ENCODE results near the gene CCDC154. TPM values are rescaled to one million over a fixed set of nuclear protein-coding genes. Genes with fewer than 3 reads are reported as not detected.

The CCDC154 gene
- total and polyA plus RNA-seq, 2 of the 4 experiments (the other 2 are of a cell fraction), result 0.09 TPM; not detected in 1

DNA sequence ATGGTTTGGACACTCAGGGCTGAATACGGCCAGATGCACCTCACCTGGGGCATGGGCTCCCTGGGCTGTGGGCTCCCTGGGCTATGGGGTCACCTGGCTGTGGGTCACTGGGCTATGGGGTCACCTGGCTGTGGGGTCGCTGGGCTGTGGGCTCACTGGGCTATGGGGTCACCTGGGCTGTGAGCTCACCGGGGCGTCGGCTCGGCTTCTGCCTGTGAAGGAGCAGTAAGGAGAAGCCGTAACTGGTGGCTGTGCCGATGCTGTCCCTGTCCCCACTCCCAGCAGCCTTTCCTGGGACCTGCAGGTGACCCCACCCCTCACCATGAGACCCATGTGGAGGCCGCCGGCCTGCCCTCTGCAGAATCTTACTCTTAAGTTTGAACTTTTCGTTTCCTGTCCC, 15.3 kb downstream of the CCDC154 start:
- in situ Hi-C loops (cut with MboI; ENCODE audit: low sequenced_read_pairs), result no loop called here
- H3K4me2 ChIP-seq (ENCODE audit: low read depth, low read length), result no peak overlapping the region
- H3K9ac ChIP-seq (ENCODE audit: low read depth, low read length), result no peak overlapping the region
- no TSS peak for BruUV-seq (replicated peaks)
- H3K23ac ChIP-seq (ENCODE audit: low read depth, low read length), result no peak overlapping the region
- H3K18ac ChIP-seq (ENCODE audit: low read depth, low read length), result no peak overlapping the region
- no peak overlapping the region for H3K4me3 ChIP-seq (ENCODE audit: insufficient read depth, low read depth, low read length)
- intact Hi-C loops (cut with micrococcal nuclease), result loop anchor here (10.0 kb wide), 1 partner anchor 46 kb away; the partner anchor contains the start of gene CLCN7
- H4K8ac ChIP-seq (ENCODE audit: low read depth in 2 of 2, low read length in 2 of 2), result no peak overlapping the region
- H3K36me3 ChIP-seq (ENCODE audit: control insufficient read depth, insufficient read depth, low read length), result no peaks in the 10 kb centered on the region
- no peak overlapping the region for H2AFZ ChIP-seq (replicated peaks; ENCODE audit: low read length, poor library complexity)
- no peak overlapping the region for H2AK9ac ChIP-seq (replicated peaks; ENCODE audit: low read depth, low read length, poor library complexity)
- H4K91ac ChIP-seq (ENCODE audit: insufficient read depth, low read depth, low read length), result no peak overlapping the region
- no peak overlapping the region for H2BK15ac ChIP-seq (ENCODE audit: low read depth, low read length)
- no peak overlapping the region for H3K14ac ChIP-seq (replicated peaks; ENCODE audit: low read depth, low read length)
- ATAC-seq (ENCODE audit: low read depth) (no peak), DNase-seq (no peak)
- H4K20me1 ChIP-seq (ENCODE audit: insufficient read depth, low read length), result no peaks in the 10 kb centered on the region
- no peaks in the 10 kb centered on the region for H3K9me3 ChIP-seq (ENCODE audit: control insufficient read depth, insufficient read depth, low read length)
- no peak overlapping the region for H3K4ac ChIP-seq (ENCODE audit: low read depth, low read length)
- H3K9me1 ChIP-seq (ENCODE audit: insufficient read depth, low read length), result no peaks in the 10 kb centered on the region
- no peak overlapping the region for H2BK120ac ChIP-seq (ENCODE audit: low read depth, low read length)
- no peak for TF ChIP-seq NFE2L2 (IDR thresholded peaks at IDR 0.05; ENCODE audit: low read depth, low read length)
- TF ChIP-seq SMC3 (IDR thresholded peaks at IDR 0.05; ENCODE audit: low read depth, low read length), result no peak
- no peak for TF ChIP-seq RFX5 (IDR thresholded peaks at IDR 0.05; ENCODE audit: low read depth, low read length)
- no peak for TF ChIP-seq MAFK (IDR thresholded peaks at IDR 0.05; ENCODE audit: low read depth, low read length)
- TF ChIP-seq FOS (IDR thresholded peaks at IDR 0.05; ENCODE audit: low read depth, low read length), result no peak
- TF ChIP-seq RAD21 (IDR thresholded peaks at IDR 0.05; ENCODE audit: low read length), result no peak
- TF ChIP-seq CEBPB (IDR thresholded peaks at IDR 0.05; ENCODE audit: low read depth, low read length), result no peak
- no peak for TF ChIP-seq POLR2A (IDR thresholded peaks at IDR 0.05; ENCODE audit: low read depth, low read length)
- no peak for TF ChIP-seq BHLHE40 (IDR thresholded peaks at IDR 0.05; ENCODE audit: low read depth, low read length)
- no peak for TF ChIP-seq MXI1 (IDR thresholded peaks at IDR 0.05; ENCODE audit: borderline replicate concordance, low read depth, low read length)
- TF ChIP-seq MAZ (IDR thresholded peaks at IDR 0.05; ENCODE audit: borderline replicate concordance, low read depth, low read length), result no peak
- TF ChIP-seq RCOR1 (IDR thresholded peaks at IDR 0.05; ENCODE audit: insufficient replicate concordance, low read length), result no peak
- TF ChIP-seq, protein P1, sequence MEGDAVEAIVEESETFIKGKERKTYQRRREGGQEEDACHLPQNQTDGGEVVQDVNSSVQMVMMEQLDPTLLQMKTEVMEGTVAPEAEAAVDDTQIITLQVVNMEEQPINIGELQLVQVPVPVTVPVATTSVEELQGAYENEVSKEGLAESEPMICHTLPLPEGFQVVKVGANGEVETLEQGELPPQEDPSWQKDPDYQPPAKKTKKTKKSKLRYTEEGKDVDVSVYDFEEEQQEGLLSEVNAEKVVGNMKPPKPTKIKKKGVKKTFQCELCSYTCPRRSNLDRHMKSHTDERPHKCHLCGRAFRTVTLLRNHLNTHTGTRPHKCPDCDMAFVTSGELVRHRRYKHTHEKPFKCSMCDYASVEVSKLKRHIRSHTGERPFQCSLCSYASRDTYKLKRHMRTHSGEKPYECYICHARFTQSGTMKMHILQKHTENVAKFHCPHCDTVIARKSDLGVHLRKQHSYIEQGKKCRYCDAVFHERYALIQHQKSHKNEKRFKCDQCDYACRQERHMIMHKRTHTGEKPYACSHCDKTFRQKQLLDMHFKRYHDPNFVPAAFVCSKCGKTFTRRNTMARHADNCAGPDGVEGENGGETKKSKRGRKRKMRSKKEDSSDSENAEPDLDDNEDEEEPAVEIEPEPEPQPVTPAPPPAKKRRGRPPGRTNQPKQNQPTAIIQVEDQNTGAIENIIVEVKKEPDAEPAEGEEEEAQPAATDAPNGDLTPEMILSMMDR (conservative IDR thresholded peaks at IDR 0.05; ENCODE audit: low read depth, low read length), result no peak
- TF ChIP-seq, protein P2, sequence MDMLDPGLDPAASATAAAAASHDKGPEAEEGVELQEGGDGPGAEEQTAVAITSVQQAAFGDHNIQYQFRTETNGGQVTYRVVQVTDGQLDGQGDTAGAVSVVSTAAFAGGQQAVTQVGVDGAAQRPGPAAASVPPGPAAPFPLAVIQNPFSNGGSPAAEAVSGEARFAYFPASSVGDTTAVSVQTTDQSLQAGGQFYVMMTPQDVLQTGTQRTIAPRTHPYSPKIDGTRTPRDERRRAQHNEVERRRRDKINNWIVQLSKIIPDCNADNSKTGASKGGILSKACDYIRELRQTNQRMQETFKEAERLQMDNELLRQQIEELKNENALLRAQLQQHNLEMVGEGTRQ (IDR thresholded peaks at IDR 0.05; ENCODE audit: low read depth, low read length), result no peak
- TF ChIP-seq, protein P3, sequence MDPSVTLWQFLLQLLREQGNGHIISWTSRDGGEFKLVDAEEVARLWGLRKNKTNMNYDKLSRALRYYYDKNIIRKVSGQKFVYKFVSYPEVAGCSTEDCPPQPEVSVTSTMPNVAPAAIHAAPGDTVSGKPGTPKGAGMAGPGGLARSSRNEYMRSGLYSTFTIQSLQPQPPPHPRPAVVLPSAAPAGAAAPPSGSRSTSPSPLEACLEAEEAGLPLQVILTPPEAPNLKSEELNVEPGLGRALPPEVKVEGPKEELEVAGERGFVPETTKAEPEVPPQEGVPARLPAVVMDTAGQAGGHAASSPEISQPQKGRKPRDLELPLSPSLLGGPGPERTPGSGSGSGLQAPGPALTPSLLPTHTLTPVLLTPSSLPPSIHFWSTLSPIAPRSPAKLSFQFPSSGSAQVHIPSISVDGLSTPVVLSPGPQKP (IDR thresholded peaks at IDR 0.05; ENCODE audit: borderline replicate concordance, low read depth, low read length), result no peak
- no peak overlapping the region for H3K56ac ChIP-seq (ENCODE audit: extremely low read depth, insufficient read depth, low read length)
- CTCF ChIA-PET, result no interaction called here
- H2BK5ac ChIP-seq (ENCODE audit: low read depth, low read length, poor library complexity, severe bottlenecking), result no peak overlapping the region
- no peak overlapping the region for H4K5ac ChIP-seq (ENCODE audit: low read depth, low read length)
- no peaks in the 10 kb centered on the region for H3K79me1 ChIP-seq (ENCODE audit: low read depth in 1 of 2, low read length in 2 of 2)
- POLR2A ChIA-PET (ENCODE audit: unreplicated experiment), result no interaction called here
- no peak overlapping the region for H2BK20ac ChIP-seq (ENCODE audit: low read depth, low read length)
- no peaks in the 10 kb centered on the region for H3K4me1 ChIP-seq (ENCODE audit: control insufficient read depth, insufficient read depth, low read length)
- H3K27me3 ChIP-seq (ENCODE audit: control insufficient read depth, insufficient read depth, low read length), result peaks cover 10% of the 10 kb centered on the region; the same call in 1 of the 2 replicates
- dilution Hi-C loops (cut with HindIII; ENCODE audit: low sequenced_read_pairs, unreplicated experiment), result no loop called here
- no peak overlapping the region for H2AK5ac ChIP-seq (ENCODE audit: low read depth, low read length)
- no peak overlapping the region for H3K27ac ChIP-seq (ENCODE audit: insufficient read depth, low read length)
- WGBS, 2 experiments (ENCODE audit: extremely low coverage in 2 of 2, insufficient read length in 1 of 2), result no CpG with 5 or more reads among the region's 11 CpGs

All from IMR-90 (cell line).